Neuronal stem cell (in vitro differentiated cells): ENCODE results near the gene RTP5.
A peak's percentile ranks its signal among the peaks of the same experiment; 100 is the strongest.

ENCODE experiments used
- DNase-seq: peaks from one replicate; pipeline ENCODE4 v3.0.0-alpha.2; 2013; ENCODE audit warnings: low spot score
- H2AFZ ChIP-seq: one replicate; pipeline ENCODE4 v1.6.1; 2013; ENCODE audit warnings: mild to moderate bottlenecking, low read length, inconsistent platforms
- H2AK5ac ChIP-seq: 2 replicates; pipeline ENCODE4 v1.6.1; 2013; ENCODE audit warnings: low read depth, mild to moderate bottlenecking, inconsistent platforms, low read length, moderate library complexity, mixed read lengths
- H2BK120ac ChIP-seq: 2 replicates; pipeline ENCODE4 v1.6.1; 2013; ENCODE audit warnings: low read depth, mild to moderate bottlenecking, inconsistent platforms, low read length, moderate library complexity, mixed read lengths
- H2BK12ac ChIP-seq: one replicate; pipeline ENCODE4 v1.6.1; 2013; ENCODE audit warnings: low read length, inconsistent platforms
- H2BK15ac ChIP-seq: 2 replicates; pipeline ENCODE4 v1.6.1; 2013; ENCODE audit warnings: mild to moderate bottlenecking, low read length, inconsistent platforms, mixed read lengths
- H2BK5ac ChIP-seq: one replicate; pipeline ENCODE4 v1.6.1; 2013; ENCODE audit warnings: inconsistent platforms, mild to moderate bottlenecking, low read length, moderate library complexity
- H3K14ac ChIP-seq: one replicate; pipeline ENCODE4 v1.6.1; 2013; ENCODE audit warnings: low read length, inconsistent platforms
- H3K18ac ChIP-seq: 2 replicates; pipeline ENCODE4 v1.6.1; 2013; ENCODE audit warnings: low read length, inconsistent platforms
- H3K23ac ChIP-seq: 2 replicates; pipeline ENCODE4 v1.6.1; 2013; ENCODE audit warnings: low read depth, mild to moderate bottlenecking, mixed read lengths, low read length, inconsistent platforms; ENCODE audit not compliant: poor library complexity
- H3K27ac ChIP-seq: replicated peaks from 3 replicates; pipeline ENCODE4 v1.5.1; 2013; ENCODE audit warnings: low read length, inconsistent platforms
- H3K27me3 ChIP-seq, 3 experiments: 2 replicates each; pipeline ENCODE4 v1.6.1; 2013; ENCODE audit warnings: low read length in 3 of 3, mild to moderate bottlenecking in 2 of 3, inconsistent platforms in 1 of 3, low read depth in 1 of 3, mixed read lengths in 1 of 3, moderate library complexity in 1 of 3; ENCODE audit not compliant: control insufficient read depth in 3 of 3, insufficient read depth in 3 of 3
- H3K36me3 ChIP-seq, 2 donors: replicated peaks in 1 of 2; 2 replicates each; pipeline ENCODE4 v1.6.1; 2013; ENCODE audit warnings: low read length in 2 of 2; ENCODE audit not compliant: control insufficient read depth in 2 of 2, insufficient read depth in 2 of 2
- H3K4ac ChIP-seq: 2 replicates; pipeline ENCODE4 v1.6.1; 2013; ENCODE audit warnings: inconsistent platforms, mild to moderate bottlenecking, low read length, moderate library complexity
- H3K4me1 ChIP-seq, 2 donors: 1 replicate in 1 of 2; 2 replicates in 1 of 2; pipeline ENCODE4 v1.6.1; 2013; ENCODE audit warnings: low read length in 2 of 2, low read depth in 1 of 2; ENCODE audit not compliant: control insufficient read depth in 2 of 2, insufficient read depth in 1 of 2
- H3K4me2 ChIP-seq: one replicate; pipeline ENCODE4 v1.6.1; 2013; ENCODE audit warnings: mild to moderate bottlenecking, low read length, inconsistent platforms; ENCODE audit not compliant: insufficient read depth, poor library complexity, severe bottlenecking
- H3K4me3 ChIP-seq, 2 donors: 2 replicates each; pipeline ENCODE4 v1.5.1; 2013; ENCODE audit warnings: low read length in 2 of 2, mild to moderate bottlenecking in 2 of 2, inconsistent platforms in 1 of 2, moderate library complexity in 1 of 2
- H3K79me1 ChIP-seq: one replicate; pipeline ENCODE4 v1.6.1; 2013; ENCODE audit warnings: low read depth, mild to moderate bottlenecking, inconsistent platforms, low read length, moderate library complexity
- H3K9ac ChIP-seq: one replicate; pipeline ENCODE4 v1.6.1; 2013; ENCODE audit warnings: mild to moderate bottlenecking, low read depth, low read length, inconsistent platforms; ENCODE audit not compliant: poor library complexity
- H3K9me3 ChIP-seq, 2 donors: replicated peaks in 1 of 2; 2 replicates each; pipeline versions ENCODE3 to v1.6.1; 2013; ENCODE audit warnings: low read length in 2 of 2, mild to moderate bottlenecking in 2 of 2, inconsistent platforms in 1 of 2, low read depth in 1 of 2, mixed read lengths in 1 of 2, moderate library complexity in 1 of 2; ENCODE audit not compliant: control insufficient read depth in 2 of 2, insufficient read depth in 1 of 2
- H4K8ac ChIP-seq: one replicate; pipeline ENCODE4 v1.6.1; 2013; ENCODE audit warnings: low read depth, mild to moderate bottlenecking, inconsistent platforms, low read length, moderate library complexity
- H4K91ac ChIP-seq: one replicate; pipeline ENCODE4 v1.6.1; 2013; ENCODE audit warnings: low read length, low read depth, mild to moderate bottlenecking, inconsistent platforms; ENCODE audit not compliant: poor library complexity
- WGBS, 2 donors: extraction: QIAGEN DNeasy Blood & Tissue Kit; methylation state at CpG; one replicate each; pipeline ENCODE4 v1.1.7; 2013; ENCODE audit warnings: missing lambda C conversion rate in 2 of 2, mixed read lengths in 1 of 2; ENCODE audit not compliant: insufficient read length in 2 of 2, insufficient replicate concordance in 1 of 2; ENCODE audit errors: extremely low coverage in 2 of 2; 5-methylcytosine and 5-hydroxymethylcytosine counted together

The RTP5 gene

GRCh38 chr2:241898463-241899270 is 29.1 kb downstream of the RTP5 start:
- Histone ChIP-seq H3K79me1 (peaks cover under 1% of the 10 kb centered on the region), H3K14ac (no peak overlapping the region), H3K18ac (peak overlapping the region; percentile 83), H3K27ac (no peak overlapping the region), H2BK15ac (no peak overlapping the region), H3K4ac (no peak overlapping the region), H3K36me3 (no peaks in the 10 kb centered on the region), H2BK120ac (peak overlapping the region; percentile 61), H4K8ac (no peak overlapping the region), H3K4me3 (peak overlapping the region in 1 of 2 donors; percentile 57), H2AFZ (no peak overlapping the region), H3K27me3 (peaks cover 0 to 23% (median 10%) of the 10 kb centered on the region in 3 experiments), H2BK12ac (no peak overlapping the region), H2BK5ac (no peak overlapping the region), H2AK5ac (no peak overlapping the region), H3K4me2 (no peak overlapping the region), H3K4me1 (peaks cover 0 to 16% of the 10 kb centered on the region in 2 donors), H3K9me3 (no peaks in the 10 kb centered on the region), H3K9ac (no peak overlapping the region), H3K23ac (peak overlapping the region; percentile 43), H4K91ac (no peak overlapping the region)
- DNase-seq = no peak
- no CpG with 5 or more reads among the region's 30 CpGs for whole genome bisulfite sequencing, 2 donors

- Histone ChIP-seq H3K4me2 (no peak overlapping the region), H4K8ac (no peak overlapping the region), H2AK5ac (peak overlapping the region; percentile 32), H3K9me3 (no peaks in the 10 kb centered on the region), H3K27ac (no peak overlapping the region), H3K23ac (peak overlapping the region; percentile 56), H3K4me1 (peaks cover 0 to 16% of the 10 kb centered on the region in 2 donors), H3K4ac (no peak overlapping the region), H4K91ac (no peak overlapping the region), H3K79me1 (peaks cover 3% of the 10 kb centered on the region), H2BK5ac (peak overlapping the region; percentile 60), H3K9ac (no peak overlapping the region), H3K27me3 (peaks cover 0 to 23% (median 10%) of the 10 kb centered on the region in 3 experiments), H2BK12ac (no peak overlapping the region), H3K14ac (peak overlapping the region; percentile 39), H3K36me3 (no peaks in the 10 kb centered on the region), H3K18ac (peak overlapping the region; percentile 71), H2BK15ac (peak overlapping the region; percentile 19), H2BK120ac (no peak overlapping the region), H3K4me3 (no peak overlapping the region), H2AFZ (no peak overlapping the region)
- DNase-seq = no peak
- WGBS, 2 donors = no CpG with 5 or more reads among the region's 32 CpGs
These were observed 30.9 kb downstream of the RTP5 start for GRCh38 chr2:241900251-241901017.

- peak overlapping the region; percentile 56 for H3K23ac ChIP-seq
- no peak overlapping the region for H4K8ac ChIP-seq
- H2BK120ac ChIP-seq = no peak overlapping the region
- peaks cover 0 to 16% of the 10 kb centered on the region in 2 donors for H3K4me1 ChIP-seq
- no CpG with 5 or more reads among the region's 21 CpGs for WGBS, 2 donors
- no peak overlapping the region for H2BK12ac ChIP-seq
- peaks cover 0 to 23% (median 10%) of the 10 kb centered on the region in 3 experiments for H3K27me3 ChIP-seq
- H3K4me3 ChIP-seq = no peak overlapping the region
- H2BK5ac ChIP-seq = no peak overlapping the region
- DNase-seq = no peak
- H2AK5ac ChIP-seq = peak overlapping the region; percentile 32
- no peak overlapping the region for H3K4ac ChIP-seq
- H3K27ac ChIP-seq = no peak overlapping the region
- no peak overlapping the region for H3K9ac ChIP-seq
- H3K14ac ChIP-seq = no peak overlapping the region
- H2AFZ ChIP-seq = no peak overlapping the region
- H2BK15ac ChIP-seq = no peak overlapping the region
- H3K36me3 ChIP-seq = no peaks in the 10 kb centered on the region
- H4K91ac ChIP-seq = no peak overlapping the region
- no peak overlapping the region for H3K4me2 ChIP-seq
- peak overlapping the region; percentile 68 for H3K18ac ChIP-seq
- H3K79me1 ChIP-seq = peaks cover 3% of the 10 kb centered on the region
- no peaks in the 10 kb centered on the region for H3K9me3 ChIP-seq
These were observed 31.5 kb downstream of the RTP5 start for GRCh38 chr2:241901018-241901380.
